Upper lobe of left lung (tissue), 6 donors: Measurements from ENCODE around the gene ROCK2. TPM values are rescaled to one million over a fixed set of nuclear protein-coding genes. Genes with fewer than 3 reads are reported as not detected.

Source experiments
- ATAC-seq, 2 donors: fragments of 200-7000 bp; cut with Tn5 transposase; one replicate each; pipeline ENCODE4 v1.9.1; 2022; ENCODE audit warnings: mild to moderate bottlenecking in 2 of 2, moderate library complexity in 2 of 2; ENCODE audit not compliant: low FRiP score in 2 of 2
- DNase-seq, 2 donors: peaks; one replicate each; pipeline ENCODE4 v3.0.0-alpha.2; 2019 to 2020
- H3K27ac ChIP-seq, 4 donors: fragments of 200-600 bp; sonication (generic); one replicate each; pipeline ENCODE4 v1.5.1; 2016 to 2019
- H3K27me3 ChIP-seq, 4 donors: fragments of 200-600 bp; sonication (generic); one replicate each; pipeline ENCODE4 v1.5.1; 2017 to 2019
- H3K36me3 ChIP-seq, 4 donors: fragments of 200-600 bp; sonication (generic); one replicate each; pipeline ENCODE4 v1.5.1; 2016 to 2019
- H3K4me1 ChIP-seq, 4 donors: fragments of 200-600 bp; sonication (generic); one replicate each; pipeline ENCODE4 v1.5.1; 2018 to 2019
- H3K4me3 ChIP-seq, 4 donors: fragments of 200-600 bp; sonication (generic); one replicate each; pipeline ENCODE4 v1.5.1; 2017 to 2019; ENCODE audit warnings: mild to moderate bottlenecking in 2 of 4, moderate library complexity in 1 of 4
- H3K9me3 ChIP-seq, 4 donors: fragments of 200-600 bp; sonication (generic); one replicate each; pipeline ENCODE4 v1.5.1; 2018 to 2019
- CTCF ChIP-seq, 6 experiments: fragments of 450-650 bp in 4 of 6; fragments of 200-600 bp in 2 of 6; sonication (generic) in 2 of 6; IDR thresholded peaks; one replicate each; pipeline ENCODE4 v1.5.1; 2016 to 2019; ENCODE audit warnings: antibody characterized with exemption in 6 of 6
- EP300 ChIP-seq, 4 donors: sonication (generic); formaldehyde crosslinking; IDR thresholded peaks; one replicate each; pipeline ENCODE4 v1.5.1; 2017; ENCODE audit warnings: antibody characterized with exemption in 4 of 4, control low read depth in 2 of 4
- POLR2A ChIP-seq, 4 donors: fragments of 450-650 bp; IDR thresholded peaks; one replicate each; pipeline ENCODE4 v1.5.1; 2016 to 2017; ENCODE audit warnings: antibody characterized with exemption in 4 of 4, mild to moderate bottlenecking in 2 of 4
- POLR2AphosphoS5 ChIP-seq, 2 donors: sonication (generic); formaldehyde crosslinking; IDR thresholded peaks; one replicate each; pipeline ENCODE4 v1.5.1; 2017; ENCODE audit warnings: antibody characterized with exemption in 2 of 2
- WGBS, 2 donors: methylation state at CpG; one replicate each; pipeline ENCODE4 v1.1.5; 2017 to 2018; 5-methylcytosine and 5-hydroxymethylcytosine counted together
- total RNA-seq, 6 donors: library from RNA; depleted of rRNA in 4 of 6; stranded (reverse); fragments of >200 nt in 4 of 6; gene quantifications; one replicate each; pipeline versions ENCODE4 v1.1.0 to v1.2.1, GENCODE V29; 2016 to 2021
- donor health status: DM: no; HTN: no; CAD: no; lungs with moderate emphysema.
- donor health status: DM: no; HTN: yes; CAD: no; lungs with severe emphysema.

The ROCK2 gene
- total RNA-seq, 6 donors from 2014 or later = 37.6 to 99.7 (median 56.2) TPM

DNA sequence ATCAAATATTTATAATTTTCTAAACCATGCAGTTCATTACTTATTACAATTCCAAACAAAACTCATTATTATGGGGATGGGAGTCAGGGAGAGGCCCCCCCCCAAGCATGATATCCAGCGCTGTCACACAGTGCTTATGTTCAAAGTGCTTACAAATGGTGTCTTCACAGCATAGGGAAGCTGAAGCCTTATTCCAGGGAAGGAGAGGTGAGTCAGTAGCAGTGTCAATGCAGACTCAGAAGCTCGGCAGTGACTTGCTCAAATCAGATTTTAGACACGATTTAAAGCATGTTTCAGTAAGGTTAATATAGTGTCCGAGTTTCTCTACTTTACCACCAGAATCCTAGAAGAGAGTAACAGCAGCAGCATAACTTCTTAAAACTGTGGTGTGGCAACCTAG is 164.5 kb downstream of the ROCK2 start:
- Histone ChIP-seq H3K4me1 (peaks cover 0 to 9% (median 2%) of the 10 kb centered on the region in 4 donors), H3K27me3 (no peaks in the 10 kb centered on the region), H3K27ac (no peak overlapping the region), H3K36me3 (peaks cover 0 to 41% (median 8%) of the 10 kb centered on the region in 4 donors), H3K4me3 (no peak overlapping the region), H3K9me3 (no peaks in the 10 kb centered on the region)
- TF ChIP-seq POLR2A (IDR thresholded peaks at IDR 0.05) = no peak
- TF ChIP-seq CTCF (IDR thresholded peaks at IDR 0.05) = no peak
- no peak for DNase-seq
- WGBS, 2 donors = 94 to 96% methylated on average over 4 of the region's 4 CpGs
- no peak for ATAC-seq

GRCh38 chr2:11179196-11179595 is 165.2 kb downstream of the ROCK2 start:
- no peaks in the 10 kb centered on the region for H3K27me3 ChIP-seq
- DNase-seq = no peak
- peaks cover 0 to 36% (median 6%) of the 10 kb centered on the region in 4 donors for H3K36me3 ChIP-seq
- no peak for TF ChIP-seq CTCF (IDR thresholded peaks at IDR 0.05)
- no peak for TF ChIP-seq POLR2A (IDR thresholded peaks at IDR 0.05)
- no peak for TF ChIP-seq POLR2AphosphoS5 (IDR thresholded peaks at IDR 0.05)
- TF ChIP-seq EP300 (IDR thresholded peaks at IDR 0.05) = no peak
- ATAC-seq = no peak
- H3K4me1 ChIP-seq = peaks cover 0 to 9% (median 2%) of the 10 kb centered on the region in 4 donors
- WGBS, 2 donors = 77 to 95% methylated on average over 4 of the region's 4 CpGs
- no peaks in the 10 kb centered on the region for H3K9me3 ChIP-seq
- no peak overlapping the region for H3K27ac ChIP-seq
- H3K4me3 ChIP-seq = no peak overlapping the region

- no peak overlapping the region for H3K4me3 ChIP-seq
- DNase-seq (no peak), ATAC-seq (no peak)
- H3K36me3 ChIP-seq = peaks cover 0 to 33% (median 6%) of the 10 kb centered on the region in 4 donors
- no peaks in the 10 kb centered on the region for H3K9me3 ChIP-seq
- TF ChIP-seq POLR2A (IDR thresholded peaks at IDR 0.05) (no peak), EP300 (IDR thresholded peaks at IDR 0.05) (no peak), POLR2AphosphoS5 (IDR thresholded peaks at IDR 0.05) (no peak), CTCF (IDR thresholded peaks at IDR 0.05) (no peak)
- H3K27me3 ChIP-seq = no peaks in the 10 kb centered on the region
- WGBS, 2 donors = 61 to 68% methylated on average over 5 of the region's 5 CpGs
- H3K27ac ChIP-seq = no peak overlapping the region
- H3K4me1 ChIP-seq = peaks cover 0 to 9% (median 2%) of the 10 kb centered on the region in 4 donors
Observed at GRCh38 chr2:11177871-11178690, 166.4 kb downstream of the ROCK2 start.

- ATAC-seq (peak in 1 of 2 donors; percentile 51), DNase-seq (peak in 1 of 2 donors; percentile 39)
- peaks cover 0 to 15% (median 1%) of the 10 kb centered on the region in 4 donors for H3K36me3 ChIP-seq
- no peaks in the 10 kb centered on the region for H3K27me3 ChIP-seq
- H3K27ac ChIP-seq = no peak overlapping the region
- TF ChIP-seq CTCF (IDR thresholded peaks at IDR 0.05) (no peak), POLR2A (IDR thresholded peaks at IDR 0.05) (no peak), POLR2AphosphoS5 (IDR thresholded peaks at IDR 0.05) (no peak), EP300 (IDR thresholded peaks at IDR 0.05) (no peak)
- H3K4me3 ChIP-seq = no peak overlapping the region
- 45 to 73% methylated on average over 6 of the region's 6 CpGs for WGBS, 2 donors
- H3K4me1 ChIP-seq = peaks cover 0 to 9% (median 2%) of the 10 kb centered on the region in 4 donors
- H3K9me3 ChIP-seq = no peaks in the 10 kb centered on the region
Observed at GRCh38 chr2:11175293-11175795, 169.1 kb downstream of the ROCK2 start.
